HT1080 (cell line): Measurements from ENCODE around the gene B4GALNT1. TPM values are rescaled to one million over a fixed set of nuclear protein-coding genes. Genes with fewer than 3 reads are reported as not detected.
"Not testable (repeated sequence)": the region's sequence is repeated elsewhere in the genome, so short reads cannot be mapped to it uniquely, and the experiment has no call there.

ENCODE experiments used
- DNase-seq: peaks from one replicate; pipeline ENCODE4 v3.0.0-alpha.2; 2015; ENCODE audit warnings: low read depth
- total RNA-seq: library from RNA; depleted of rRNA; stranded (reverse); fragments of >200 nt; shearing (Covaris generic); gene quantifications from 2 replicates; pipeline ENCODE4 v1.2.3, GENCODE V29; 2014

The B4GALNT1 gene
- total RNA-seq, 1 experiment from 2014 or later = 34.1 TPM

DNA sequence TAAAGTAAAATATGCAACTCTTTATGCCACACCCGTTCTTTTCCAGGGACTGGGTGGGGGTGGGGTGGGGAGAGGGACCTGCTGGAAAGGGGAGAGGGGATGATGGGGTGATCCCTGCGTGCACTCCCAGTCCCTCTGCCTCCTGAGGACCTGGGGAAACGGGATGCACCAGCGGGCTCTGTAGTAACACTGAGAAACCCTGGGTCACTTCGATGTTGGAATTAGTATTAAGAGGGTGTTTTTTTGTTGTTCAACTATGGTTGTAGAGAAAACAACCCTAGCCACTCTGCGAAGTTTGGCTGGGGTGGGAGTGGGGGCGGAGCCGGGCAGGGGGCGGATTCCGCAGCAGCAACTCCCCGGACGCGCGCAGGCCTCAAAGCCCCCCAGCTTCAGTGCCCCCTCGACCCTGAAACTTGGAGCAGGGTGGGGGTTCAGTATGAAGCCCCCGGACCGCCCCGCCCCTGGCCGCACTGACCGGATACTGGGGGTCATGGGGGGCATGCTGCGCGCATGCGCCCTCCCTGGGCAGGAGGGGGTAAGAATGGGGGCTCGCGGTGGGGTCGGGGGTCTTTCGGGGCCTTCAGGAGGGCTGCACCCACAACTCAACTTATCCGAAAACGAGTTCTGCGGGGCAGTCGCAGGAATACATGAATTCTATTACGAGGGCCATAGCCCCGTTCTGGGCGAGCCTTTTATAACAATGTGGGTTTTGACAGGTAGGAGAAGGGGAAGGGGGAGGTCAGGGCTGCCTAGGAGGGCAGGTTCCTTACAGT, 23.0 kb downstream of the B4GALNT1 start:
- DNase-seq = no peak

GRCh38 chr12:57609101-57609780, 23.8 kb downstream of the B4GALNT1 start:
- DNase-seq = no peak

GRCh38 chr12:57607958-57608663, 24.9 kb downstream of the B4GALNT1 start:
- DNase-seq = no peak

- no peak for DNase-seq
These were observed 26.2 kb downstream of the B4GALNT1 start for GRCh38 chr12:57606821-57607220.

- DNase-seq = no peak
These were observed 26.6 kb downstream of the B4GALNT1 start for GRCh38 chr12:57606399-57606798.

DNA sequence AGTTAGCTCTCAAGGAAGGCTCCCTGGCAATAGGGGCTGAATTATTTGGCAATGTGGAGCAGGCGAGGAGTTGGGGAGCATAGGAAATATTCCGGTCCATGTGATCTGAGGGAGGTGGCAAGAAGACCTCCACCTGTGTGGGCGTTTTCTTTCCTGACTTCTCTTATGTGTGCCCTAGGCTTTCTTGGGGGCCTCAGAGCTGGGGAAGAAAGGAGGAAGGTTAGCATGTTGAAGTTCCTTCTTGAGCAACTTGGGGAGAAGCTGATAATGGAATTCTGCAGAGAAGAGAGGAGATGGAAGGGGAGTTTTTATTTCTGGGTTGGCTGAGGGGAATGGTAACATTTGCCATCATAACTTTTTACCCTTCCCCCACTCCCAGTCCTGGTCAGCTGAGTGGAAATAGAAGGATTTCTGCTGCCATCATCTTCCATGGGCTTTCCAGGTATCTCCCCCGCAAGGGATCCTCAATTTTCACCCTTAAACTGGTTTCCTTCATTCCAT, 27.1 kb downstream of the B4GALNT1 start:
- DNase-seq = no peak

- DNase-seq = no peak
These were observed 27.8 kb downstream of the B4GALNT1 start for GRCh38 chr12:57604992-57605810.

GRCh38 chr12:57604454-57604991, 28.5 kb downstream of the B4GALNT1 start, which contains the start of gene DTX3:
TSS of gene DTX3 (plus strand) at chr12:57604824. CDS start at chr12:57606518, 1,694 bp downstream.
- DNase-seq = no peak

- peak; percentile 34 for DNase-seq
These were observed 29.1 kb downstream of the B4GALNT1 start for GRCh38 chr12:57603815-57604453.

- no peak for DNase-seq
These were observed 29.7 kb downstream of the B4GALNT1 start for GRCh38 chr12:57603324-57603723.

DNA sequence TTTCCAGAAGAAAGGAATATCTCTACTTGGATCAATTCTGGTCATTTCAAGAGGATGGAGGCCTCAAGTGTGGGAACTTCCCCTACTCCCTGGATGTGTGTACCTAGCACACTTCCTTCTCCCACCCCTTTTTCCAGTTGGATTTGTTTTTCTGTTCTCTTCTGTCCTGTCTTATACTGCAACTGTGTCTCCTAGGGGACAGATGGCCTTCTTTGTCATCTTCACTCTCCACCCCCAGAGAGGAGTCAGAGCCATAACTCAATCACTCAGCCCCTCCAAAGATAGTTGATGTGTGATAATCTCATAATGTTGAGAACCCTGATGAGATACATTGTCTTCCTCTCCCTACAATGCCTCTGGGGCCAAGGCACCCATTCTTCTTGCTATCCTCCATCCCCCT, 30.5 kb downstream of the B4GALNT1 start:
- DNase-seq = no peak

DNA sequence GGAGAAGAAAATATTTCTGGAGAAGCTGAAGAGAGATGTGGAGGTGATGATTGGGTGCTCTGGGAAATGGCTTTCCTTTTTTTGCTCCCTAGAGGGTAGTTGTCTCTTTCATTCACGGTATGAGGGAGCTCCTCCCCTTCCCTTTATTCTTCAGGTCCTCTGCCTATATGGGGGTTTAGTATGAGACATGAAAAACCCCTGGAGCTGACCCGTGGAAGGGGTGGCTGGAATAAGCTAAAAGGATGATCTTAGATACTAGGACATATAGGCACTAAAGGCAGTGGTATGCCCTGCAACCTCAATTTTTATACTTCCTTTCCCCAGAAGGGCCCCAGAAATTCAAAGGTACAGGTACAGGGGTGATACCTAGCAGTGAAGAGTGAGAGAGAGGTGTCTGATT, 32.6 kb downstream of the B4GALNT1 start:
- DNase-seq = no peak

- DNase-seq = no peak
These were observed 39.8 kb downstream of the B4GALNT1 start for GRCh38 chr12:57593187-57593586.

DNA sequence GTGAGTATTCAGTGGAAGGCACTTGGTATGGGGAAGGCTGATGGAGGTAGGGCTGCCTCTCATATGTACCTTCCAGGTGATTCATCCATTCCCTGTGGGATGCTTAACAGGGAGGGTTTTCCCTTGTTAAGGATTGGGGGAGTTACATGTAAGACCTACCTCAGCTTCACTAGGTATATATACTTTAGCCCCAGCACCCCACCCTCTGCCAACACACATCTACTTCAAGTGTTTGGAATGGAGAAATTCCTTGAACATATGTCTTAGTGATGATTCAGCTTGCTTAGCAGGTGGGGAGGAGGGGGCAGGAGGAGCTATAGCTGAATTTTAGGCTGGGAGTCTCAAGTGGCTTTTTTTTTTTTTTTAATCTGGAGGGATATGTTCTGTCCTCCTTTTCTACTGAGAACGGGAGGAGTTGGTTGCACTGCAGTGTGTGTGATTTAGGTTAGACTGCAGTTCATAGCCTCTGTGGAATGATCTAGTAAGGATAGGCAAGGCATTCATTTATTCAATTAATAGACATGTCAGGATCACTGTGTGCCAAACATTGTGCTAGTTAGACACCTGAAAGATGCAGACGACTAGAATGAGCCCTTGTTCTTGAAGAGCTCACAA, 40.3 kb downstream of the B4GALNT1 start:
- no peak for DNase-seq

- no peak for DNase-seq
These were observed 41.1 kb downstream of the B4GALNT1 start for GRCh38 chr12:57591782-57592325.

- peak; percentile 78 for DNase-seq
These were observed 41.9 kb downstream of the B4GALNT1 start, which contains the start of gene PIP4K2C for GRCh38 chr12:57590864-57591781. TSS of gene PIP4K2C (plus strand) at chr12:57591192. CDS start at chr12:57591290, 98 bp downstream.

- DNase-seq = no peak
These were observed 42.5 kb downstream of the B4GALNT1 start for GRCh38 chr12:57590479-57590863.

DNA sequence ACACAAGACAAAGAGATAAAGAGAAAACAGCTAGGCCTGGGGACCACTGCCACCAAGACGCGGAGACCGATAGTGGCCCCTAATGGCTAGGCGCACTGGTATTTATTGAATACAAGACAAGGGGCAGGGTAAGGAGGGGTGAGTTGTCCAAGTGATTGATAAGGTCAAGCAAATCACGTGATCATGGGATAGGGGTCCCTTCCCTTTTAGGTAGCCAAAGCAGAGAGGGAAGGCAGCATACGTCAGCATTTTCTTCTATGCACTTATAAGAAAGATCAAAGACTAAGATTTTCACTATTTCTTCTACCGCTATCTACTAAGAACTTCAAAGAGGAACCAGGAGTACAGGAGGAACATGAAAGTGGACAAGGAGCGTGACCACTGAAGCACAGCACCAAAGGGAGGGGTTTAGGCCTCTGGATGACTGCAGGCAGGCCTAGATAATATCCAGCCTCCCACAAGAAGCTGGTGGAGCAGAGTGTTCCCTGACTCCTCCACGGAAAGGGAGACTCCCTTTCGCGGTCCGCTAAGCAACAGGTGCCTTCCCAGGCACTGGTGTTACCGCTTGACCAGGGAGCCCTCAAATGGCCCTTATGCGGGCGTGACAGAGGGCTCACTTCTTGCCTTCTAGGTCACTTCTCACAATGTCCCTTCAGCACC, 43.9 kb downstream of the B4GALNT1 start:
- DNase-seq = not testable (repeated sequence)
